Coronary artery (tissue), 2 donors: ENCODE measurements around the gene NDUFS3.

Source experiments
- DNase-seq: peaks from one replicate; pipeline ENCODE4 v3.0.0-alpha.2; 2017; ENCODE audit warnings: low spot score
- H3K27ac ChIP-seq, 2 donors: fragments of 200-600 bp; sonication (generic); one replicate each; pipeline ENCODE4 v1.5.1; 2016 to 2019
- H3K4me3 ChIP-seq: fragments of 200-600 bp; sonication (generic); 2 replicates; pipeline ENCODE4 v1.5.1; 2016; ENCODE audit warnings: mild to moderate bottlenecking, moderate library complexity
- TF ChIP-seq, protein P1 (sequence below): fragments of 200-600 bp; sonication (generic); IDR thresholded peaks from one replicate; pipeline ENCODE4 v1.5.1; 2019; ENCODE audit warnings: antibody characterized with exemption

Gene NDUFS3

DNA sequence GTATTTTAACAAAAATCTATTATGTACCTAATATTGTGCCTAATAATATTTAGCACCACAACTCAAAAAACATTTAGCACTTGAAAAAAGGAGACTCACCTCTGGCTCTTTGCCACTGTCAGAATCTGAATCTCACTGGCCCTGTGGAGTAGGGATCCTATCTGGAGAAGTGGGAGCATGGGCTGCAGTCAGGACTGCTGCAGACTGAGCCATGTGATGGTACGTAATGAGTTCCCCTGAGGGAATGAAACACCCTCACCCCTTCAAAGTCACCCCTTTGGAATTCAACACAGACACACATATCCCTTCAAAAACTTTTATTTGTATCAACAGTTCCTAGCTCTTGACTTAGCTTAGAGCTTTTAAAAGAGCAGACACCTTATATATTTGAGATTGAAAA lies 7.0 kb upstream of the NDUFS3 start:
- Histone ChIP-seq H3K27ac (no peak overlapping the region), H3K4me3 (no peak overlapping the region)
- DNase-seq: no peak
- TF ChIP-seq, protein P1, sequence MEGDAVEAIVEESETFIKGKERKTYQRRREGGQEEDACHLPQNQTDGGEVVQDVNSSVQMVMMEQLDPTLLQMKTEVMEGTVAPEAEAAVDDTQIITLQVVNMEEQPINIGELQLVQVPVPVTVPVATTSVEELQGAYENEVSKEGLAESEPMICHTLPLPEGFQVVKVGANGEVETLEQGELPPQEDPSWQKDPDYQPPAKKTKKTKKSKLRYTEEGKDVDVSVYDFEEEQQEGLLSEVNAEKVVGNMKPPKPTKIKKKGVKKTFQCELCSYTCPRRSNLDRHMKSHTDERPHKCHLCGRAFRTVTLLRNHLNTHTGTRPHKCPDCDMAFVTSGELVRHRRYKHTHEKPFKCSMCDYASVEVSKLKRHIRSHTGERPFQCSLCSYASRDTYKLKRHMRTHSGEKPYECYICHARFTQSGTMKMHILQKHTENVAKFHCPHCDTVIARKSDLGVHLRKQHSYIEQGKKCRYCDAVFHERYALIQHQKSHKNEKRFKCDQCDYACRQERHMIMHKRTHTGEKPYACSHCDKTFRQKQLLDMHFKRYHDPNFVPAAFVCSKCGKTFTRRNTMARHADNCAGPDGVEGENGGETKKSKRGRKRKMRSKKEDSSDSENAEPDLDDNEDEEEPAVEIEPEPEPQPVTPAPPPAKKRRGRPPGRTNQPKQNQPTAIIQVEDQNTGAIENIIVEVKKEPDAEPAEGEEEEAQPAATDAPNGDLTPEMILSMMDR: no peak

DNA sequence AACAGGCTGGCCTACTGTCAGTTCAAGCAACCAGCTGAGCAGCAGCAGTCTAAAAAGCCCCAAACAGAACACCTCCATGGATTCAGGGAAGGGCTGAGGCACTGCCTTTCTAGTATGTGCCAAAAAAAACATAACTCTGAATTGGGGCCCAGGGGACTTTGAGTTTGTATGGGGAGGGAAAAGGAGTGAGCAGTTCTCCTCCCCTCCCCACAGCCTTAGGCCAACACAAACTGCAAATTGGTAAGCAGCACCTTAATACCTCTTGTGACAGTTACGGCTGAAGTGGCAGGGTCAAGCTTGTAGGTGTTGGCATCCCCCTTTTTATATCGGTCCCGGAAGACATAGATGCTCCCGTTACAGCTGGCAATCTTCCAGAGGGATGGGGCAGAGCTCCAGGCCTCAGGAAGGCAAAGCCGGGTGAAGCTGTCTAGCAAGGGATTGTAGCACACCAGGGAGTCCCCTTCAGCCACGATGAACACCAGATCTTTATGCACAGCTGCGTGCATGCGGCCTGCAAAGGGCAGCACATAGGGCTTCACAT lies 6.1 kb upstream of the NDUFS3 start:
- Histone ChIP-seq H3K27ac (no peak overlapping the region), H3K4me3 (no peak overlapping the region)
- TF ChIP-seq, protein P1: no peak
- no peak for DNase-seq

DNA sequence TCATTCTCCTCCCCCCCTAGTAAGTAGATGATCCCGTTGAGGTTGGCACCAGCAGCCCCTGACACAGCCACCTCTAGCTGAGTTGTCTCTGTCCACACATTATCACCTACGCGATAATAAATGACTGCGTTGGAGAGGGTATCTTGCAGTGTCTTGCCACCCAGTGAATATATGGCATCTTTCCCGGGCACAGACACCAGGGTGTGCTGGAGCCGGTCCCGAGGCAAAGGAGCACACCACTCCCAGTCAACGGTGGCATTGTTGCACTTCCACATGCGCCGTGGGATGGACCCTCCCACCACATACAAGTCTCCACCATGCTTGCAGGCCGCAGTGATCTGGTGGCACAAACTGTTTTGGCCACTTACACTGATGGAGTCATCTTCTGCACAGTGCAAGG lies 5.6 kb upstream of the NDUFS3 start:
- no peak overlapping the region for H3K27ac ChIP-seq
- no peak overlapping the region for H3K4me3 ChIP-seq
- DNase-seq: no peak
- TF ChIP-seq, protein P1: no peak

DNA sequence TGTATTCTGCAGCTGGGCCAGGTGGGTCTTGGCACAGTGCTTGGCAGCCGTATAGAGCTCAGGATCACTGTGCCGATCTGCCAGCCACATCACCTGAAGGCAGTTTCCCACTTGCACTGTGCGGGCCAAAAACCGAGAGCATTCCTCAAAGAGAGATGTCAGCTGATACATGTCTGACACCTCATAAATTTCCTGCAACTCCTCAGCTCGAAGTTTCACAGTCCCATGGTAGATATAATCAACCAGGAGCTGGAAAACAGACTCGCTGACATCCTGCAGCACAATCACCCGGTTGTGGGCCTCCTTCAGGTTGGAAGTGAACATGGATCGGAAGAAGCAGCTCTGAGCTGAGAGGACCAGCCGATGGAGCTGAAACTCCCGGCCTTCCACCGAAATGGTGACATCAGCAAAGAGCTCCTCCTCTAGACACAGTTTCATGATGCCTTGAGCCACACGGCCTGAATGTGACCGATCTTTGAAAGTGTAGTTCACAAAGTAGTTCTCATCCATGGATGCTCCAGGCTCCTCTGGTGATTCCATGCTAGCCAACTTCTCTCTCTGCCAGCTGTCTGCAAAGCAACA lies 1.3 kb upstream of the NDUFS3 start:
- no peak for DNase-seq
- TF ChIP-seq, protein P1: no peak
- peak overlapping the region; percentile 84 for H3K4me3 ChIP-seq
- no peak overlapping the region for H3K27ac ChIP-seq

DNA sequence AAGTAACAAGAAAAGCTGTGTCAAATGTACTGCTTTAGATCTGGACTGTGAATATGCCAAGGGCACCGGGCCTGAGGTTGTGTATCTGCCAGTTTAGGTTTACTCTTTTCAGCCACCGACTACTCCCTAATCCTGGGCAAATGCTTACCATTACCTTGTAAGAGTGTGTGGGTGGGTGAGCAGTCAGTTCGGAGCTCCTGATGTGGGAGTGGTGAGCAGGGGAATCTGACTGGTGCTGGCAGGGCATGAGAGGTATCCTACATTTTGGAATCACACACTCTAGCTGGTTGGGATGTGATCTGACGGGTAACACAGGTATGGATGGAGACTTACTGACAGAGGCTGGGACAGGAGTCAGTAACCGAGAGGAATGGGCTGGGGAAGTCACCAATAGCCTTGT lies 5.0 kb downstream of the NDUFS3 start:
- H3K4me3 ChIP-seq: no peak overlapping the region
- TF ChIP-seq, protein P1: no peak
- H3K27ac ChIP-seq: no peak overlapping the region
- DNase-seq: no peak

DNA sequence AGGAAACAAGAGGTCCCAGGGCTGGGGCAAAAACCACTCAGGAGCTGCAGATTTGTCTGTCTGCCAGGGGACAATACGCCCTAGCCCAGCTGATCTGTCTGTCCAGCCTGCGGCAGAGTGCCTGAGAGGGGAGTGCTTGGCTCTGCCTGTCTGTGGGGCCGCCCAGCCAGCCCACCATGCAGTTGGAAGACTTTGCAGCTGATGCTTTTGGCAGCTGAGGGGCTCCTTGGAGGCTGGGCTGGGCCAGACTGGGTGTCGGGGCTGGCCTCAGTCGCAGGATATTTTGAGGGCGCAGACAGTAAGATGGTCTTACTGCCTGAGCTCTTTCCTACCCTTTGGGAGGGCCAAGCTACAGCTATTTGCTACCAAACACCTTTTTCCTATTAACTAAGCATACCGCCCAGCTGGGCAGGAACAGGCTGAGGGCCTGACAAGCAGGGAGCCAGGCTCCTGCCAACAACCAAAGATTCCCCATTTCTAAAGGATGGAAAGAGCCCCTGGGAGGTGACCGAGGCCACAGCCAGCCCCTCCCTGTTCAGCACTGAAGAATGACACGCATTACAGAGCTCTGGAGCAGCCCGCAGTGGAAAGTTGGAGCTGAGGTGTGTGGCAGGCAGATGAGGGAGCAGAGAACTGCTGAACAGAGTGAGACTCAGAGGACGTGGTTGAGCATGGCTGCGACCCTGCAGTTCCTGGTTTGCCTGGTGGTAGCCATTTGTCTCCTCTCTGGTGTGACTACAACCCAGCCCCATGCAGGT lies 7.4 kb downstream of the NDUFS3 start, which contains the start of gene FAM180B:
Gene FAM180B, plus strand, starts transcription at position 581 of the 758 bp plus-strand sequence. Its CDS starts 91 bp downstream, at position 672.
- TF ChIP-seq, protein P1: no peak
- Histone ChIP-seq H3K4me3 (no peak within 1 kb of the TSS), H3K27ac (peak within 1 kb of the TSS in 1 of 2 donors; percentile 75)
- DNase-seq: no peak
